Neural cell (in vitro differentiated cells): ENCODE data around the gene CPNE9.

Experiments used
- CTCF ChIP-seq: fragments of 450-650 bp; IDR thresholded peaks from 2 replicates; pipeline ENCODE4 v1.5.1; 2014; ENCODE audit warnings: antibody characterized with exemption, mild to moderate bottlenecking, moderate library complexity; ENCODE audit not compliant: poor library complexity, severe bottlenecking
- EP300 ChIP-seq: fragments of 450-650 bp; conservative IDR thresholded peaks from 2 replicates; pipeline ENCODE4 v1.6.1; 2014; ENCODE audit warnings: antibody characterized with exemption, mild to moderate bottlenecking, moderate library complexity; ENCODE audit not compliant: poor library complexity, severe bottlenecking
- EZH2 ChIP-seq: fragments of 200-600, 300-800 bp; shearing (Covaris generic), sonication (generic); IDR thresholded peaks from 2 replicates; pipeline ENCODE4 v1.6.1; 2014; ENCODE audit warnings: antibody characterized with exemption, low read length, borderline replicate concordance, mild to moderate bottlenecking; ENCODE audit not compliant: insufficient read depth, poor library complexity, severe bottlenecking
- RAD21 ChIP-seq: fragments of 450-650 bp; conservative IDR thresholded peaks from 2 replicates; pipeline ENCODE4 v1.6.1; 2014; ENCODE audit warnings: antibody characterized with exemption, mild to moderate bottlenecking, moderate library complexity
- TAF1 ChIP-seq: IDR thresholded peaks from 2 replicates; pipeline ENCODE4 v1.6.1; 2012; ENCODE audit warnings: low read depth

- no peak for TF ChIP-seq CTCF
- no peak for TF ChIP-seq EP300
- no peak for TF ChIP-seq TAF1
- TF ChIP-seq RAD21, result no peak
- TF ChIP-seq EZH2, result no peak
Measured at GRCh38 chr3:9673752-9674151, 29.9 kb upstream of the CPNE9 start.
